CD4-positive, alpha-beta T cell (primary cell): Measurements from ENCODE around the gene ERI3. TPM values are rescaled to one million over a fixed set of nuclear protein-coding genes. Genes with fewer than 3 reads are reported as not detected.

Source experiments
- ATAC-seq: fragments of 200-7000 bp; cut with Tn5 transposase; one replicate; pipeline ENCODE4 v1.10.0; 2022; ENCODE audit warnings: mild to moderate bottlenecking; ENCODE audit not compliant: poor library complexity
- CTCF ChIA-PET: fragments of 350-600 bp; sonication (Branson Sonifier 250); formaldehyde crosslinking; loops from one replicate; lab custom pipeline; 2021; ENCODE audit warnings: antibody characterized with exemption, inconsistent platforms; lab: Charles Lee
- POLR2A ChIA-PET: fragments of 350-600 bp; sonication (Branson Sonifier 250); formaldehyde crosslinking; loops from one replicate; lab custom pipeline; 2021; ENCODE audit warnings: antibody characterized with exemption, inconsistent platforms; lab: Charles Lee
- DNase-seq, 14 experiments: peaks; one replicate each; pipeline ENCODE4 v3.0.0-alpha.2; 2013 to 2020; ENCODE audit warnings: mixed read lengths in 2 of 14
- H3K27ac ChIP-seq, 2 donors: one replicate each; pipeline versions ENCODE4 v1.5.1 to v1.7.0; 2013; ENCODE audit warnings: low read length in 2 of 2, low read depth in 1 of 2, mild to moderate bottlenecking in 1 of 2
- H3K27me3 ChIP-seq, 2 experiments: 1 replicate in 1 of 2; 2 replicates in 1 of 2; pipeline versions ENCODE4 v1.6.1 to v1.7.0; 2013; ENCODE audit warnings: low read length in 2 of 2, control low read depth in 1 of 2, mild to moderate bottlenecking in 1 of 2, moderate library complexity in 1 of 2; ENCODE audit not compliant: insufficient read depth in 2 of 2, control insufficient read depth in 1 of 2
- H3K36me3 ChIP-seq: one replicate; pipeline ENCODE4 v1.6.1; 2013; ENCODE audit warnings: low read length, control low read depth; ENCODE audit not compliant: insufficient read depth
- H3K4me1 ChIP-seq: one replicate; pipeline ENCODE4 v1.6.1; 2013; ENCODE audit warnings: low read length, control low read depth; ENCODE audit not compliant: insufficient read depth
- H3K4me3 ChIP-seq: one replicate; pipeline ENCODE4 v1.5.1; 2013; ENCODE audit warnings: mild to moderate bottlenecking, low read length, moderate library complexity
- H3K9me3 ChIP-seq, 2 experiments: 1 replicate in 1 of 2; 2 replicates in 1 of 2; pipeline versions ENCODE4 v1.6.1 to v1.7.0; 2013; ENCODE audit warnings: low read length in 2 of 2, mild to moderate bottlenecking in 2 of 2, control low read depth in 1 of 2, moderate library complexity in 1 of 2; ENCODE audit not compliant: control insufficient read depth in 1 of 2, insufficient read depth in 1 of 2
- H3K27ac Mint-ChIP-seq: one replicate; pipeline ENCODE4 v1.8.0; 2020; ENCODE audit warnings: mixed read lengths
- H3K27me3 Mint-ChIP-seq: one replicate; pipeline ENCODE4 v1.8.0; 2021; ENCODE audit warnings: mixed read lengths
- H3K36me3 Mint-ChIP-seq: one replicate; pipeline ENCODE4 v1.8.0; 2021; ENCODE audit warnings: low read depth, mixed read lengths
- H3K4me1 Mint-ChIP-seq: one replicate; pipeline ENCODE4 v1.8.0; 2021; ENCODE audit warnings: low read depth, mixed read lengths
- H3K4me3 Mint-ChIP-seq: one replicate; pipeline ENCODE4 v1.8.0; 2020; ENCODE audit warnings: mild to moderate bottlenecking, mixed read lengths
- H3K9me3 Mint-ChIP-seq: one replicate; pipeline ENCODE4 v1.8.0; 2020; ENCODE audit warnings: mixed read lengths
- intact Hi-C, 2 experiments: fragments of 100-400 bp; cut with DNase I in 1 of 2; cut with micrococcal nuclease in 1 of 2; formaldehyde crosslinking; loops; one replicate each; pipeline versions ENCODE4 v1.15.1 to v1.9.0; 2023 to 2025; cut with DNase I, micrococcal nuclease
- total RNA-seq, 174 experiments: library from RNA in 2 of 174; stranded (reverse) in 2 of 174; gene quantifications; one replicate each; pipeline ENCODE4 v1.2.3 and lab custom pipeline; 2021 to 2026
- TF ChIP-seq, protein P1 (sequence below): fragments of 200-600 bp; IDR thresholded peaks from one replicate; pipeline ENCODE4 v1.8.0; 2022; ENCODE audit warnings: antibody characterized with exemption, mild to moderate bottlenecking

ERI3 gene
- total RNA-seq, 2 experiments from 2014 or later: 19.7 to 20.7 TPM

DNA sequence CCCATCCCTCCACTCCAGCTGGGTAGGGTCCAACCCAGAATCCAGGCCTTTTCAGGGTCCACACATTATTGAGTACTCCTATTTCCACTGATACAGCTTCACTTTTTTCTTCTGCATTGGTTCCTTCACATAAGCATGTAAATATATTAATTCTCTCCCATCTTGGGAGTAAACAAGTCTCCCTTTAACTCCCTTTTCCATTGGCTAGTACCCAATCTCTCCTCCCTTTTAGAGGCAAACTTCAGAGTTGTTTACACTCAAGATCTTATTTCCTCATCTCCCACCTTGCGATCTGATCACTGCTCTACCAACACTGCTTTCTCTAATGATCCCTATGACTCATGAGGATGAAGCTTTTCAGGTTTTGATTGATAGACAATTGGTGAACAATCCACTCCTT is 121.5 kb downstream of the ERI3 start:
- TF ChIP-seq, protein P1, sequence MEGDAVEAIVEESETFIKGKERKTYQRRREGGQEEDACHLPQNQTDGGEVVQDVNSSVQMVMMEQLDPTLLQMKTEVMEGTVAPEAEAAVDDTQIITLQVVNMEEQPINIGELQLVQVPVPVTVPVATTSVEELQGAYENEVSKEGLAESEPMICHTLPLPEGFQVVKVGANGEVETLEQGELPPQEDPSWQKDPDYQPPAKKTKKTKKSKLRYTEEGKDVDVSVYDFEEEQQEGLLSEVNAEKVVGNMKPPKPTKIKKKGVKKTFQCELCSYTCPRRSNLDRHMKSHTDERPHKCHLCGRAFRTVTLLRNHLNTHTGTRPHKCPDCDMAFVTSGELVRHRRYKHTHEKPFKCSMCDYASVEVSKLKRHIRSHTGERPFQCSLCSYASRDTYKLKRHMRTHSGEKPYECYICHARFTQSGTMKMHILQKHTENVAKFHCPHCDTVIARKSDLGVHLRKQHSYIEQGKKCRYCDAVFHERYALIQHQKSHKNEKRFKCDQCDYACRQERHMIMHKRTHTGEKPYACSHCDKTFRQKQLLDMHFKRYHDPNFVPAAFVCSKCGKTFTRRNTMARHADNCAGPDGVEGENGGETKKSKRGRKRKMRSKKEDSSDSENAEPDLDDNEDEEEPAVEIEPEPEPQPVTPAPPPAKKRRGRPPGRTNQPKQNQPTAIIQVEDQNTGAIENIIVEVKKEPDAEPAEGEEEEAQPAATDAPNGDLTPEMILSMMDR: no peak
- H3K4me3 ChIP-seq: no peak overlapping the region
- DNase-seq: no peak
- no peak overlapping the region for H3K27ac ChIP-seq
- no peak for ATAC-seq
- no peaks in the 10 kb centered on the region for H3K27me3 ChIP-seq
- H3K36me3 Mint-ChIP-seq: peaks cover 50% of the 10 kb centered on the region
- H3K9me3 ChIP-seq: no peaks in the 10 kb centered on the region
- no peaks in the 10 kb centered on the region for H3K27me3 Mint-ChIP-seq
- no peak overlapping the region for H3K27ac Mint-ChIP-seq
- H3K36me3 ChIP-seq: peaks cover 7% of the 10 kb centered on the region
- H3K4me1 ChIP-seq: peaks cover 6% of the 10 kb centered on the region
- H3K4me1 Mint-ChIP-seq: peaks cover 6% of the 10 kb centered on the region
- no peaks in the 10 kb centered on the region for H3K9me3 Mint-ChIP-seq
- H3K4me3 Mint-ChIP-seq: no peak overlapping the region
- intact Hi-C loops: no loop called here
- ChIA-PET CTCF (no interaction called here), POLR2A (no interaction called here)

DNA sequence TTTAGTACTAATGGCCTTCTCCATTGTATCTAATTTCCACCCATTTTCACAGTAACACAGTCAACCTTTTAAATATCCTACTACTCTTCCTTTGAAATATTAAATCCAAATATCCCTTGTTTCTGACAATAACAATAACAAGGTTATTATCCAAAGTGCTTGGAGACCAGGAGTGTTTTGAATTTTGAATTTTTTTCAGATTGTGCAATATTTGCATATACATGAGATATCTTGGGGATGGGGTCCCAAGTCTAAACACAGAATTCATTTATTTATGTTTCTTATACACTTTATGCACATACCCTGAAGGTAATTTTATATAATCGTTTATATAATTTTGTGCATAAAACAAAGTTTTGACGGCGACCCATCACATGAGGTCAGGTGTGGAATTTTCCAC is 124.3 kb downstream of the ERI3 start:
- H3K27me3 Mint-ChIP-seq: no peaks in the 10 kb centered on the region
- TF ChIP-seq, protein P1: no peak
- no peaks in the 10 kb centered on the region for H3K4me1 Mint-ChIP-seq
- no peak for ATAC-seq
- no peak for DNase-seq
- Histone ChIP-seq H3K9me3 (no peaks in the 10 kb centered on the region), H3K4me3 (no peak overlapping the region), H3K36me3 (peaks cover 7% of the 10 kb centered on the region), H3K27ac (no peak overlapping the region), H3K27me3 (no peaks in the 10 kb centered on the region), H3K4me1 (no peaks in the 10 kb centered on the region)
- CTCF ChIA-PET: no interaction called here
- H3K4me3 Mint-ChIP-seq: no peak overlapping the region
- POLR2A ChIA-PET: no interaction called here
- peaks cover 50% of the 10 kb centered on the region for H3K36me3 Mint-ChIP-seq
- intact Hi-C loops: no loop called here
- H3K27ac Mint-ChIP-seq: no peak overlapping the region
- H3K9me3 Mint-ChIP-seq: no peaks in the 10 kb centered on the region

DNA sequence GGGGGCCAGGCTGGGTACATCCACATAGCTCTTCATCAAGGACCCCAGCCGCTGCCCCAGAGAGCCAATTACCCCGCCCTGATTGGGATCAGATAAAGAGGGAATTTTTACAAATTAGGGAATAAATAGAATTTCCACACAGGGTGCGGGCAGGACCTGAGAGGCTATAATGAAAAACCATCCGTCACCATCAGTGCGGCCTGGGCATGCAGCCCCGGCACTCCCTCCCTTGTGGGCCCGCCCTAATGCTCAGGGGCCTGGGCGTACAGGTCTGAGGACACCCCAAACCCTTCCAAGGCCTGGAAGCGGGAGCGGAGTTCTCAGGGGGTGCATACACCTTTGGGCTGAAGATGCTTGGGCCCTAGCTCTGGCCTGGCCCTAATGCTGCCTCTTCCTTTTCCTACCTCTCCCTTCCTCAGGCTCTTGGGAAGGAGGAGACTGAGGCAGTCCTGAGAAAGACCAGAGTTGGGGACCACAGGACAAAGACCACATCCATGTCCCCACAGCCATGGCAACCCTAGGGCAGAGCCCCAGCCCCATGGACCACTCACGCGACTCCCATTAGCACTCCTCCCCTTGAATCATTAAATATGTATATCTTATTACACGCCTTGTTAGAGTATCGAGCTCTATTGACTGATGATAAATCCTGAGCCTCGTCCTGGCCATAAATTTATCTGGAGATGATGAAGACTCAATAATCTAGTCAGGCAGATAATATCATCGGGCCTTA is 125.5 kb downstream of the ERI3 start:
- Mint-ChIP-seq H3K27ac (no peak overlapping the region), H3K4me1 (no peaks in the 10 kb centered on the region), H3K9me3 (no peaks in the 10 kb centered on the region), H3K4me3 (no peak overlapping the region), H3K36me3 (peaks cover 42% of the 10 kb centered on the region), H3K27me3 (no peaks in the 10 kb centered on the region)
- no peak for DNase-seq
- Histone ChIP-seq H3K36me3 (peaks cover 7% of the 10 kb centered on the region), H3K4me3 (no peak overlapping the region), H3K27ac (no peak overlapping the region), H3K9me3 (no peaks in the 10 kb centered on the region), H3K4me1 (no peaks in the 10 kb centered on the region), H3K27me3 (no peaks in the 10 kb centered on the region)
- POLR2A ChIA-PET: no interaction called here
- TF ChIP-seq, protein P1: no peak
- CTCF ChIA-PET: no interaction called here
- intact Hi-C loops: no loop called here
- no peak for ATAC-seq
